ENCODE measurements around the gene SP6. TPM values are rescaled to one million over a fixed set of nuclear protein-coding genes. Genes with fewer than 3 reads are reported as not detected.

SP6 gene
- total and polyA plus RNA-seq, 2 of the 8 experiments (the other 6 are each of a cell fraction or from before 2014, with no cell fraction given), result 1.2 to 1.5 TPM

DNA sequence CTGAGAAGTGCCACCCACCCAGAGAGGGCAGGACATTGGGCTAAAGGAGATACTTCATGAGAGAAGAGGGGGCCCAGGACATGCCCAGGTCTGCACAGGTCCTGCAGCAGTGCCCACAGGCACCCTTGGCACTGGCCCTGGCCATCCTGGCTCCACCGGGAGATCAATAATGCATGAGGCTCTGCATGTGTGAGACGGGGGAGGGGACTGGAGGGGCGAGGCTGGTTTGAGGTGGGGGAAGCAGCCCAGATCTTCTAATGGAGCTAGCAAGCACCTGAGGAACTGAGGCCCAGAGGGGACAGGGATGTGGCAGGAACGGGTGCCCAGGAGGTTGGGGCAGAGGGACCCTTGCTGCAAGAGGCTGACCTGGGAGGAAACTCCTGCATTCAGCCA is 29.9 kb downstream of the SP6 start (continued):
- TF ChIP-seq NRF1 (IDR thresholded peaks at IDR 0.05; ENCODE audit: low read depth, low read length), result no peak
- no peak for TF ChIP-seq RXRA (IDR thresholded peaks at IDR 0.05; ENCODE audit: insufficient read depth, low read depth, low read length)

Data from H1 (cell line).